Kidney (tissue), 14 donors: Measurements from ENCODE around the gene GABBR2. TPM values are rescaled to one million over a fixed set of nuclear protein-coding genes. Genes with fewer than 3 reads are reported as not detected.

ENCODE experiments used
- DNase-seq, 5 donors: peaks; one replicate each; pipeline ENCODE4 v3.0.0-alpha.2; 2013 to 2020
- FAIRE-seq: peaks from 2 replicates; lab custom pipeline; 2012; peaks lifted over from hg19 to GRCh38; lab: Jason Lieb, UNC
- H3K27ac ChIP-seq, 2 donors: one replicate each; pipeline ENCODE4 v1.7.0; 2013; ENCODE audit warnings: low read depth in 2 of 2, low read length in 2 of 2, inconsistent platforms in 1 of 2
- H3K27me3 ChIP-seq: one replicate; pipeline ENCODE4 v1.7.1; 2013; ENCODE audit warnings: low read length, inconsistent platforms; ENCODE audit not compliant: control insufficient read depth, insufficient read depth
- H3K36me3 ChIP-seq, 3 donors: one replicate each; pipeline versions ENCODE4 v1.7.0 to v1.7.1; 2013; ENCODE audit warnings: low read length in 3 of 3, control low read depth in 1 of 3, inconsistent platforms in 1 of 3; ENCODE audit not compliant: insufficient read depth in 3 of 3, control insufficient read depth in 2 of 3
- H3K4me1 ChIP-seq, 3 donors: one replicate each; pipeline versions ENCODE4 v1.7.0 to v1.7.1; 2013; ENCODE audit warnings: low read length in 3 of 3, inconsistent platforms in 1 of 3, low read depth in 1 of 3; ENCODE audit not compliant: control insufficient read depth in 2 of 3, insufficient read depth in 2 of 3
- H3K4me3 ChIP-seq, 3 donors: one replicate each; pipeline versions ENCODE4 v1.7.0 to v1.8.1; 2013; ENCODE audit warnings: low read length in 3 of 3, control low read depth in 1 of 3, inconsistent platforms in 1 of 3
- H3K9ac ChIP-seq, 3 donors: one replicate each; pipeline versions ENCODE4 v1.7.0 to v1.7.1; 2013; ENCODE audit warnings: low read length in 3 of 3, control low read depth in 1 of 3, inconsistent platforms in 1 of 3
- H3K9me3 ChIP-seq, 3 donors: one replicate each; pipeline versions ENCODE4 v1.7.0 to v1.7.1; 2013; ENCODE audit warnings: low read length in 3 of 3, control low read depth in 1 of 3, inconsistent platforms in 1 of 3; ENCODE audit not compliant: control insufficient read depth in 2 of 3, insufficient read depth in 1 of 3
- CTCF ChIP-seq: IDR thresholded peaks from 3 replicates; pipeline ENCODE4 v1.5.1; 2012; ENCODE audit warnings: mild to moderate bottlenecking, moderate library complexity, borderline replicate concordance; ENCODE audit not compliant: insufficient read depth; ENCODE audit errors: extremely low read depth
- intact Hi-C: fragments of 100-400 bp; cut with DNase I; formaldehyde crosslinking; loops from one replicate; pipeline ENCODE4 v1.11.1; 2022
- polyA plus RNA-seq: library from polyadenylated mRNA; stranded (reverse); fragments of 350-450 nt; fragmentation: Illumina TruSeq; extraction: RNeasy Lipid Tissue Mini Kit (QIAGEN cat#74804); gene quantifications from one replicate; pipeline ENCODE4 v1.2.3, GENCODE V29; 2014; ENCODE audit warnings: low read depth, low replicate concordance; ENCODE audit not compliant: insufficient read depth
- total RNA-seq: library from RNA; stranded (reverse); fragmentation: NEBNext Ultra II Directional; extraction: Animal tissue kit (Norgen Biotek cat#: 25700); gene quantifications from one replicate; pipeline ENCODE4 v1.2.1, GENCODE V29; 2021
- donor health status: control.
- donor health status: control.
- donor health status: control.
- donor health status: control.
- donor health status: control.
- donor health status: DM: yes; HTN: yes; CAD: no.
- donor health status: Normal renal cell carcinoma (clear cell type).

Gene GABBR2
- total and polyA plus RNA-seq, 2 donors from 2014 or later, result 0.06 TPM; not detected in 1

- FAIRE-seq, result no peak
- no peak overlapping the region for H3K9ac ChIP-seq
- no peaks in the 10 kb centered on the region for H3K36me3 ChIP-seq
- H3K27ac ChIP-seq, result no peak overlapping the region
- no peak for DNase-seq
- H3K4me1 ChIP-seq, result no peaks in the 10 kb centered on the region
- H3K4me3 ChIP-seq, result no peak overlapping the region
- no peaks in the 10 kb centered on the region for H3K27me3 ChIP-seq
- TF ChIP-seq CTCF, result no peak
- intact Hi-C loops, result no loop called here
- H3K9me3 ChIP-seq, result no peaks in the 10 kb centered on the region
Measured at GRCh38 chr9:98529841-98530240, 178.9 kb downstream of the GABBR2 start.

- Histone ChIP-seq H3K9ac (no peak overlapping the region), H3K4me1 (no peaks in the 10 kb centered on the region), H3K27ac (no peak overlapping the region), H3K9me3 (peaks cover 0 to 4% (median 0%) of the 10 kb centered on the region in 3 donors), H3K4me3 (no peak overlapping the region), H3K27me3 (no peaks in the 10 kb centered on the region), H3K36me3 (no peaks in the 10 kb centered on the region)
- DNase-seq (no peak), FAIRE-seq (no peak)
- TF ChIP-seq CTCF, result no peak
- intact Hi-C loops, result no loop called here
Measured at GRCh38 chr9:98523231-98523901, 185.4 kb downstream of the GABBR2 start.

- no peak for FAIRE-seq
- no peak for TF ChIP-seq CTCF
- Histone ChIP-seq H3K27me3 (no peaks in the 10 kb centered on the region), H3K36me3 (no peaks in the 10 kb centered on the region), H3K4me1 (no peaks in the 10 kb centered on the region), H3K27ac (no peak overlapping the region), H3K9ac (no peak overlapping the region), H3K4me3 (no peak overlapping the region), H3K9me3 (peaks cover 0 to 4% (median 0%) of the 10 kb centered on the region in 3 donors)
- intact Hi-C loops, result no loop called here
- DNase-seq, result no peak
Measured at GRCh38 chr9:98522487-98522886, 186.2 kb downstream of the GABBR2 start.
